Activated T-helper 1 cell treated with Interleukin-2 at 50 U/mL for 16 hours (primary cell): Measurements from ENCODE around the gene NRF1.
A peak's percentile ranks its signal among the peaks of the same experiment; 100 is the strongest.
"Not testable (repeated sequence)": the region's sequence is repeated elsewhere in the genome, so short reads cannot be mapped to it uniquely, and the experiment has no call there.

Source experiments
- DNase-seq: peaks from one replicate; pipeline ENCODE4 v3.0.0-alpha.2; 2020; ENCODE audit warnings: low read depth

Gene NRF1

GRCh38 chr7:129611246-129612111 lies at the start of gene NRF1:
NRF1 (plus strand) TSS chr7:129611720; CDS start chr7:129657352, 45,632 bp downstream.
- DNase-seq, result peak; percentile 90

GRCh38 chr7:129566323-129566722 lies 45.2 kb upstream of the NRF1 start:
- DNase-seq, result not testable (repeated sequence)

GRCh38 chr7:129567377-129567776 lies 44.1 kb upstream of the NRF1 start:
- no peak for DNase-seq

GRCh38 chr7:129568240-129568639 lies 43.3 kb upstream of the NRF1 start:
- DNase-seq, result no peak

GRCh38 chr7:129569326-129569725 lies 42.2 kb upstream of the NRF1 start:
- no peak for DNase-seq

GRCh38 chr7:129569811-129570215 lies 41.7 kb upstream of the NRF1 start:
- DNase-seq, result no peak

GRCh38 chr7:129571201-129571600 lies 40.3 kb upstream of the NRF1 start:
- DNase-seq, result no peak

GRCh38 chr7:129572205-129572604 lies 39.3 kb upstream of the NRF1 start:
- no peak for DNase-seq

GRCh38 chr7:129574487-129574886 lies 37.0 kb upstream of the NRF1 start:
- no peak for DNase-seq

- no peak for DNase-seq
These were observed 35.8 kb upstream of the NRF1 start for GRCh38 chr7:129575699-129576098.

- DNase-seq, result no peak
These were observed 35.4 kb upstream of the NRF1 start for GRCh38 chr7:129576138-129576537.

GRCh38 chr7:129578829-129579228 lies 32.7 kb upstream of the NRF1 start:
- no peak for DNase-seq

- DNase-seq, result not testable (repeated sequence)
These were observed 25.3 kb upstream of the NRF1 start for GRCh38 chr7:129586179-129586578.

GRCh38 chr7:129588268-129588667 lies 23.3 kb upstream of the NRF1 start:
- no peak for DNase-seq

- no peak for DNase-seq
These were observed 19.7 kb upstream of the NRF1 start for GRCh38 chr7:129591868-129592267.

GRCh38 chr7:129596386-129596785 lies 15.1 kb upstream of the NRF1 start:
- DNase-seq, result not testable (repeated sequence)

- no peak for DNase-seq
These were observed 13.8 kb upstream of the NRF1 start for GRCh38 chr7:129597672-129598071.

- DNase-seq, result no peak
These were observed 12.3 kb upstream of the NRF1 start for GRCh38 chr7:129599174-129599573.

GRCh38 chr7:129603594-129603993 lies 7.9 kb upstream of the NRF1 start:
- not testable (repeated sequence) for DNase-seq

GRCh38 chr7:129604021-129604420 lies 7.5 kb upstream of the NRF1 start:
- DNase-seq, result not testable (repeated sequence)

GRCh38 chr7:129604713-129605437 lies 6.6 kb upstream of the NRF1 start:
- no peak for DNase-seq

- DNase-seq, result no peak
These were observed 5.4 kb upstream of the NRF1 start for GRCh38 chr7:129605960-129606614.

- DNase-seq, result no peak
These were observed 4.7 kb upstream of the NRF1 start for GRCh38 chr7:129606803-129607202.
